Choroid plexus epithelial cell (primary cell): ENCODE results near the gene TUBB4B.

Experiments
- DNase-seq: peaks from one replicate; pipeline ENCODE4 v3.0.0-alpha.2; 2010; ENCODE audit warnings: low read depth
- H3K4me3 ChIP-seq: 2 replicates; pipeline ENCODE4 v1.5.1; 2011; ENCODE audit warnings: low read depth, mild to moderate bottlenecking, control low read depth, low read length, moderate library complexity
- CTCF ChIP-seq: conservative IDR thresholded peaks from 2 replicates; pipeline ENCODE4 v1.5.1; 2011; ENCODE audit warnings: low read depth, mild to moderate bottlenecking, control low read depth, inconsistent platforms, low read length, moderate library complexity

The TUBB4B gene

GRCh38 chr9:137273095-137273490, 32.0 kb downstream of the TUBB4B start:
- no peak for DNase-seq
- no peak overlapping the region for H3K4me3 ChIP-seq
- no peak for TF ChIP-seq CTCF

- TF ChIP-seq CTCF: no peak
- DNase-seq: no peak
- H3K4me3 ChIP-seq: no peak overlapping the region
Observed at GRCh38 chr9:137273611-137274320, 32.7 kb downstream of the TUBB4B start.

GRCh38 chr9:137275203-137275587, 34.1 kb downstream of the TUBB4B start:
- no peak for TF ChIP-seq CTCF
- no peak for DNase-seq
- no peak overlapping the region for H3K4me3 ChIP-seq

GRCh38 chr9:137275588-137276472, 34.7 kb downstream of the TUBB4B start:
- no peak overlapping the region for H3K4me3 ChIP-seq
- no peak for TF ChIP-seq CTCF

GRCh38 chr9:137276473-137277328, 35.6 kb downstream of the TUBB4B start:
- DNase-seq: peak; percentile 69
- H3K4me3 ChIP-seq: peak overlapping the region; percentile 67
- TF ChIP-seq CTCF: no peak

More at GRCh38 chr9:137275588-137276472, 34.7 kb downstream of the TUBB4B start:
- no peak for DNase-seq

GRCh38 chr9:137277329-137278041, 36.4 kb downstream of the TUBB4B start, which contains the start of gene TOR4A:
Gene TOR4A (plus strand): TSS chr9:137277726. CDS start chr9:137278690, 964 bp downstream.
- TF ChIP-seq CTCF: peak; percentile 15
- peak; percentile 78 for DNase-seq
- H3K4me3 ChIP-seq: peak within 1 kb of the TSS; percentile 67
